Ishikawa (cell line): ENCODE results near the gene TRIP10.

Source experiments
- CEBPB ChIP-seq: IDR thresholded peaks from 2 replicates; pipeline ENCODE4 v1.6.1; 2012
- EGR1 ChIP-seq: IDR thresholded peaks from 2 replicates; pipeline ENCODE4 v1.6.1; 2012
- EP300 ChIP-seq: IDR thresholded peaks from 2 replicates; pipeline ENCODE4 v1.6.1; 2012; ENCODE audit warnings: borderline replicate concordance
- FOXM1 ChIP-seq: IDR thresholded peaks from 2 replicates; pipeline ENCODE4 v1.6.1; 2012; ENCODE audit warnings: low read depth, borderline replicate concordance
- MAX ChIP-seq: IDR thresholded peaks from 2 replicates; pipeline ENCODE4 v1.6.1; 2012
- NFIC ChIP-seq: IDR thresholded peaks from 2 replicates; pipeline ENCODE4 v1.6.1; 2012
- RAD21 ChIP-seq: IDR thresholded peaks from 2 replicates; pipeline ENCODE4 v1.6.1; 2012; ENCODE audit warnings: low read depth
- REST ChIP-seq: IDR thresholded peaks from 2 replicates; pipeline ENCODE4 v1.6.1; 2012; ENCODE audit warnings: low read depth, mild to moderate bottlenecking
- TAF1 ChIP-seq: IDR thresholded peaks from 2 replicates; pipeline ENCODE4 v1.6.1; 2012; ENCODE audit warnings: low read depth, mild to moderate bottlenecking
- TCF12 ChIP-seq: IDR thresholded peaks from 2 replicates; pipeline ENCODE4 v1.6.1; 2012; ENCODE audit warnings: low read depth
- TEAD4 ChIP-seq: IDR thresholded peaks from 2 replicates; pipeline ENCODE4 v1.6.1; 2012
- YY1 ChIP-seq: IDR thresholded peaks from 2 replicates; pipeline ENCODE4 v1.6.1; 2012; ENCODE audit warnings: low read depth
- ZBTB7A ChIP-seq: IDR thresholded peaks from 2 replicates; pipeline ENCODE4 v1.6.1; 2012; ENCODE audit warnings: low read depth

TRIP10 gene

GRCh38 chr19:6796278-6796677 is 56.8 kb downstream of the TRIP10 start:
- no peak for TF ChIP-seq YY1
- TF ChIP-seq TCF12 = no peak

- TF ChIP-seq YY1 = no peak
- no peak for TF ChIP-seq TCF12
- no peak for TF ChIP-seq REST
- TF ChIP-seq MAX = no peak
- no peak for TF ChIP-seq EGR1
- no peak for TF ChIP-seq RAD21
- no peak for TF ChIP-seq NFIC
Observed at GRCh38 chr19:6797646-6798045, 58.2 kb downstream of the TRIP10 start.

- peak; percentile 91 for TF ChIP-seq NFIC
- TF ChIP-seq TCF12 = peak; percentile 82
- peak; percentile 96 for TF ChIP-seq TEAD4
- TF ChIP-seq FOXM1 = peak; percentile 57
- no peak for TF ChIP-seq TAF1
- TF ChIP-seq REST = no peak
- no peak for TF ChIP-seq EGR1
- TF ChIP-seq RAD21 = 0 out of 2 replicates have a peak, but pooled peaks have one; percentile 7
- peak; percentile 59 for TF ChIP-seq CEBPB
- TF ChIP-seq MAX = peak; percentile 32; the same call in 1 of the 2 replicates
- peak; percentile 69; the same call in 1 of the 2 replicates for TF ChIP-seq EP300
- TF ChIP-seq ZBTB7A = no peak
Observed at GRCh38 chr19:6800991-6801484, 61.6 kb downstream of the TRIP10 start.
